Measurements from ENCODE around the gene GCN1. TPM values are rescaled to one million over a fixed set of nuclear protein-coding genes. Genes with fewer than 3 reads are reported as not detected.

Gene GCN1
- total and polyA plus RNA-seq, 10 of the 15 experiments (the other 5 are each of a cell fraction or from before 2014, with no cell fraction given) = 10.8 to 150 (median 58.3) TPM

DNA sequence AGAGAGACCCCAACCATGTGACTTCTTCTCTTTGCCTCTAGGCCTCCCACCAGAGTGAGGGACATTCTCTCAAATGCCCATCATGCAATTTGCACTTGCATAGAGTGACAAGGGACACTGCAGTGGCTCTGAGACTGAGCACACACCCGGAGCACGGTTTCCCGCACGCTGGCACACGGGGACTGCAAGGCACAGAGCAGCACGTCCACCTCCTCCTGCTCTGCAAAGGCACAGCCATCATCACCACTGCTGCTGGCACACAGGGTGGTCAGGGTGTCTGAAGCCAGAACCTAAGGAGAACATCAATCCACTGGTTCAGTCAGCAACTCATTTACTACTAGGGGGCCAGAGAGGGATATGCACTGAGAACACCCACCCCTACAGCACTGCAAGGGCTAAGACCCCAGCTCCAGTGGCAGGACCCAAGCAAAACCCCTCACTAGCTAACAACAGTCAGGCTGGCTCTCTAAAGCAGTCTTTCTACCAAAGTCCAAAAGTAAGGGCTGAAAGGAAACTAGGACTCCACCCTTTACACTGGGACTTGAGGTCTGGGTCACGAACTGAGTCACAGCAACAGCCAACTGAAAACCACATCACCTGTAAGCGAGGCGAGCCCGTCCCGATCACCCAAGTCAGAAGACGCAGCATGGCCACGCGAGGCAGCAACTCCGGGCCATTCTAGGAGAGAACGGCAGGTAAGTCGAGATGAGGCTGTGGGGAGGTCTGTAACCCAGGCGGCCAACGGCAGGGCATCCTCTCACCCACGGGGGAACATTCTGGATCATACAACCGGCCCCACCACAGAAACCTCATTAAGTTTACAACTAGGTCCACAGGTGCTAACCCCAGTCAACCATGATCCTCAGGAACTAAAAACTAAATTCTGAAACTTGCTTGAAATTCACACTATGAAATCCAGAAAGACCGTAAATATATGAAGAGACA lies 37.9 kb downstream of the GCN1 start:
- TF ChIP-seq ZNF274 (IDR thresholded peaks at IDR 0.05; ENCODE audit: insufficient read depth, insufficient read length) (no peak), SUZ12 (IDR thresholded peaks at IDR 0.05; ENCODE audit: unreplicated experiment) (no peak), POLR2A (IDR thresholded peaks at IDR 0.05; ENCODE audit: low read depth, low read length) (peak; percentile 50; the same call in 1 of the 2 replicates), NBN (IDR thresholded peaks at IDR 0.05) (no peak), SRF (IDR thresholded peaks at IDR 0.05; ENCODE audit: low read depth in 2 of 2, low read length in 2 of 2) (no peak), RUNX3 (IDR thresholded peaks at IDR 0.05; ENCODE audit: low read length) (peak; percentile 78), TCF3 (IDR thresholded peaks at IDR 0.05; ENCODE audit: borderline replicate concordance, insufficient read depth, low read depth, low read length) (no peak), CREB1 (IDR thresholded peaks at IDR 0.05; ENCODE audit: low read depth) (no peak), CBFB (IDR thresholded peaks at IDR 0.05; ENCODE audit: low read depth) (peak; percentile 33; the same call in 1 of the 2 replicates), TBL1XR1 (IDR thresholded peaks at IDR 0.05; ENCODE audit: low read depth, low read length) (no peak)
- TF ChIP-seq, protein P1, sequence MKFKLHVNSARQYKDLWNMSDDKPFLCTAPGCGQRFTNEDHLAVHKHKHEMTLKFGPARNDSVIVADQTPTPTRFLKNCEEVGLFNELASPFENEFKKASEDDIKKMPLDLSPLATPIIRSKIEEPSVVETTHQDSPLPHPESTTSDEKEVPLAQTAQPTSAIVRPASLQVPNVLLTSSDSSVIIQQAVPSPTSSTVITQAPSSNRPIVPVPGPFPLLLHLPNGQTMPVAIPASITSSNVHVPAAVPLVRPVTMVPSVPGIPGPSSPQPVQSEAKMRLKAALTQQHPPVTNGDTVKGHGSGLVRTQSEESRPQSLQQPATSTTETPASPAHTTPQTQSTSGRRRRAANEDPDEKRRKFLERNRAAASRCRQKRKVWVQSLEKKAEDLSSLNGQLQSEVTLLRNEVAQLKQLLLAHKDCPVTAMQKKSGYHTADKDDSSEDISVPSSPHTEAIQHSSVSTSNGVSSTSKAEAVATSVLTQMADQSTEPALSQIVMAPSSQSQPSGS (IDR thresholded peaks at IDR 0.05; ENCODE audit: low read length) = no peak
- TF ChIP-seq, protein P2, sequence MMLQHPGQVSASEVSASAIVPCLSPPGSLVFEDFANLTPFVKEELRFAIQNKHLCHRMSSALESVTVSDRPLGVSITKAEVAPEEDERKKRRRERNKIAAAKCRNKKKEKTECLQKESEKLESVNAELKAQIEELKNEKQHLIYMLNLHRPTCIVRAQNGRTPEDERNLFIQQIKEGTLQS (IDR thresholded peaks at IDR 0.05; ENCODE audit: borderline replicate concordance, extremely low read depth, low read depth, low read length) = no peak
- TF ChIP-seq, protein P3, sequence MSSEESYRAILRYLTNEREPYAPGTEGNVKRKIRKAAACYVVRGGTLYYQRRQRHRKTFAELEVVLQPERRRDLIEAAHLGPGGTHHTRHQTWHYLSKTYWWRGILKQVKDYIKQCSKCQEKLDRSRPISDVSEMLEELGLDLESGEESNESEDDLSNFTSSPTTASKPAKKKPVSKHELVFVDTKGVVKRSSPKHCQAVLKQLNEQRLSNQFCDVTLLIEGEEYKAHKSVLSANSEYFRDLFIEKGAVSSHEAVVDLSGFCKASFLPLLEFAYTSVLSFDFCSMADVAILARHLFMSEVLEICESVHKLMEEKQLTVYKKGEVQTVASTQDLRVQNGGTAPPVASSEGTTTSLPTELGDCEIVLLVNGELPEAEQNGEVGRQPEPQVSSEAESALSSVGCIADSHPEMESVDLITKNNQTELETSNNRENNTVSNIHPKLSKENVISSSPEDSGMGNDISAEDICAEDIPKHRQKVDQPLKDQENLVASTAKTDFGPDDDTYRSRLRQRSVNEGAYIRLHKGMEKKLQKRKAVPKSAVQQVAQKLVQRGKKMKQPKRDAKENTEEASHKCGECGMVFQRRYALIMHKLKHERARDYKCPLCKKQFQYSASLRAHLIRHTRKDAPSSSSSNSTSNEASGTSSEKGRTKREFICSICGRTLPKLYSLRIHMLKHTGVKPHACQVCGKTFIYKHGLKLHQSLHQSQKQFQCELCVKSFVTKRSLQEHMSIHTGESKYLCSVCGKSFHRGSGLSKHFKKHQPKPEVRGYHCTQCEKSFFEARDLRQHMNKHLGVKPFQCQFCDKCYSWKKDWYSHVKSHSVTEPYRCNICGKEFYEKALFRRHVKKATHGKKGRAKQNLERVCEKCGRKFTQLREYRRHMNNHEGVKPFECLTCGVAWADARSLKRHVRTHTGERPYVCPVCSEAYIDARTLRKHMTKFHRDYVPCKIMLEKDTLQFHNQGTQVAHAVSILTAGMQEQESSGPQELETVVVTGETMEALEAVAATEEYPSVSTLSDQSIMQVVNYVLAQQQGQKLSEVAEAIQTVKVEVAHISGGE (CRISPR knock-in tag; IDR thresholded peaks at IDR 0.05) = no peak
- H4K20me1 ChIP-seq (ENCODE audit: control insufficient read depth, insufficient read depth) = no peaks in the 10 kb centered on the region
- H3K4me3 ChIP-seq = no peak overlapping the region
- H3K4me2 ChIP-seq (ENCODE audit: control insufficient read depth, insufficient read depth) = no peak overlapping the region; the same call in 1 of the 2 replicates
- no peaks in the 10 kb centered on the region for H3K27me3 ChIP-seq (replicated peaks in 1 of 2; ENCODE audit: control insufficient read depth in 2 of 2, insufficient read depth in 2 of 2, low read length in 1 of 2)
- ATAC-seq (no peak), FAIRE-seq (no peak), DNase-seq (ENCODE audit: low read depth, low spot score) (no peak)
- H3K9me3 ChIP-seq (replicated peaks; ENCODE audit: control insufficient read depth, insufficient read depth, low read length) = no peaks in the 10 kb centered on the region
- H3K79me2 ChIP-seq (ENCODE audit: control insufficient read depth, insufficient read depth, low read length) = no peaks in the 10 kb centered on the region
- BruUV-seq (replicated peaks) = no TSS peak
- peaks cover 4% of the 10 kb centered on the region for H3K4me1 ChIP-seq (ENCODE audit: control insufficient read depth, insufficient read depth, low read length)
- H2AFZ ChIP-seq (ENCODE audit: control insufficient read depth, low read depth, low read length) = no peak overlapping the region
- ChIA-PET SMC1A (ENCODE audit: uncharacterized antibody, unreplicated experiment) (no interaction called here), CTCF (no interaction called here), POLR2A (interaction anchor here (0.6 kb wide), 1 partner anchor 138 kb away, joined by 3 read pairs; no protein-coding TSS in a partner anchor), RAD21 (ENCODE audit: unreplicated experiment) (no interaction called here)
- peaks cover 43 to 63% of the 10 kb centered on the region in 2 experiments for H3K36me3 ChIP-seq (ENCODE audit: control insufficient read depth in 2 of 2, insufficient read depth in 2 of 2, low read length in 1 of 2)
- 37% methylated on average over 22 of the region's 22 CpGs for WGBS (ENCODE audit: insufficient coverage, insufficient replicate concordance, low lambda C conversion rate, missing lambda C conversion rate)
- H3K27ac ChIP-seq (ENCODE audit: control insufficient read depth, insufficient read depth) = peak overlapping the region; percentile 46
- intact Hi-C loops (cut with micrococcal nuclease; ENCODE audit: unreplicated experiment) = no loop called here
- no peak overlapping the region; the same call in 1 of the 2 replicates for H3K9ac ChIP-seq (ENCODE audit: control insufficient read depth, insufficient read depth, low read length)
- in situ Hi-C loops (cut with MboI) = no loop called here
